CD4-positive, alpha-beta T cell (primary cell): ENCODE data around the gene MAP3K20. TPM values are rescaled to one million over a fixed set of nuclear protein-coding genes. Genes with fewer than 3 reads are reported as not detected.

ENCODE experiments used
- ATAC-seq: fragments of 200-7000 bp; cut with Tn5 transposase; one replicate; pipeline ENCODE4 v1.10.0; 2022; ENCODE audit warnings: mild to moderate bottlenecking; ENCODE audit not compliant: poor library complexity
- CTCF ChIA-PET: fragments of 350-600 bp; sonication (Branson Sonifier 250); formaldehyde crosslinking; loops from one replicate; lab custom pipeline; 2021; ENCODE audit warnings: antibody characterized with exemption, inconsistent platforms; lab: Charles Lee
- POLR2A ChIA-PET: fragments of 350-600 bp; sonication (Branson Sonifier 250); formaldehyde crosslinking; loops from one replicate; lab custom pipeline; 2021; ENCODE audit warnings: antibody characterized with exemption, inconsistent platforms; lab: Charles Lee
- DNase-seq, 14 experiments: peaks; one replicate each; pipeline ENCODE4 v3.0.0-alpha.2; 2013 to 2020; ENCODE audit warnings: mixed read lengths in 2 of 14
- H3K27ac ChIP-seq, 2 donors: one replicate each; pipeline versions ENCODE4 v1.5.1 to v1.7.0; 2013; ENCODE audit warnings: low read length in 2 of 2, low read depth in 1 of 2, mild to moderate bottlenecking in 1 of 2
- H3K27me3 ChIP-seq, 2 experiments: 1 replicate in 1 of 2; 2 replicates in 1 of 2; pipeline versions ENCODE4 v1.6.1 to v1.7.0; 2013; ENCODE audit warnings: low read length in 2 of 2, control low read depth in 1 of 2, mild to moderate bottlenecking in 1 of 2, moderate library complexity in 1 of 2; ENCODE audit not compliant: insufficient read depth in 2 of 2, control insufficient read depth in 1 of 2
- H3K36me3 ChIP-seq: one replicate; pipeline ENCODE4 v1.6.1; 2013; ENCODE audit warnings: low read length, control low read depth; ENCODE audit not compliant: insufficient read depth
- H3K4me1 ChIP-seq: one replicate; pipeline ENCODE4 v1.6.1; 2013; ENCODE audit warnings: low read length, control low read depth; ENCODE audit not compliant: insufficient read depth
- H3K4me3 ChIP-seq: one replicate; pipeline ENCODE4 v1.5.1; 2013; ENCODE audit warnings: mild to moderate bottlenecking, low read length, moderate library complexity
- H3K9me3 ChIP-seq, 2 experiments: 1 replicate in 1 of 2; 2 replicates in 1 of 2; pipeline versions ENCODE4 v1.6.1 to v1.7.0; 2013; ENCODE audit warnings: low read length in 2 of 2, mild to moderate bottlenecking in 2 of 2, control low read depth in 1 of 2, moderate library complexity in 1 of 2; ENCODE audit not compliant: control insufficient read depth in 1 of 2, insufficient read depth in 1 of 2
- H3K27ac Mint-ChIP-seq: one replicate; pipeline ENCODE4 v1.8.0; 2020; ENCODE audit warnings: mixed read lengths
- H3K27me3 Mint-ChIP-seq: one replicate; pipeline ENCODE4 v1.8.0; 2021; ENCODE audit warnings: mixed read lengths
- H3K36me3 Mint-ChIP-seq: one replicate; pipeline ENCODE4 v1.8.0; 2021; ENCODE audit warnings: low read depth, mixed read lengths
- H3K4me1 Mint-ChIP-seq: one replicate; pipeline ENCODE4 v1.8.0; 2021; ENCODE audit warnings: low read depth, mixed read lengths
- H3K4me3 Mint-ChIP-seq: one replicate; pipeline ENCODE4 v1.8.0; 2020; ENCODE audit warnings: mild to moderate bottlenecking, mixed read lengths
- H3K9me3 Mint-ChIP-seq: one replicate; pipeline ENCODE4 v1.8.0; 2020; ENCODE audit warnings: mixed read lengths
- intact Hi-C, 2 experiments: fragments of 100-400 bp; cut with DNase I in 1 of 2; cut with micrococcal nuclease in 1 of 2; formaldehyde crosslinking; loops; one replicate each; pipeline versions ENCODE4 v1.15.1 to v1.9.0; 2023 to 2025; cut with DNase I, micrococcal nuclease
- total RNA-seq, 174 experiments: library from RNA in 2 of 174; stranded (reverse) in 2 of 174; gene quantifications; one replicate each; pipeline ENCODE4 v1.2.3 and lab custom pipeline; 2021 to 2026
- TF ChIP-seq, protein P1 (sequence below): fragments of 200-600 bp; IDR thresholded peaks from one replicate; pipeline ENCODE4 v1.8.0; 2022; ENCODE audit warnings: antibody characterized with exemption, mild to moderate bottlenecking

The MAP3K20 gene
- total RNA-seq, 2 experiments from 2014 or later: 0.36 to 0.39 TPM

DNA sequence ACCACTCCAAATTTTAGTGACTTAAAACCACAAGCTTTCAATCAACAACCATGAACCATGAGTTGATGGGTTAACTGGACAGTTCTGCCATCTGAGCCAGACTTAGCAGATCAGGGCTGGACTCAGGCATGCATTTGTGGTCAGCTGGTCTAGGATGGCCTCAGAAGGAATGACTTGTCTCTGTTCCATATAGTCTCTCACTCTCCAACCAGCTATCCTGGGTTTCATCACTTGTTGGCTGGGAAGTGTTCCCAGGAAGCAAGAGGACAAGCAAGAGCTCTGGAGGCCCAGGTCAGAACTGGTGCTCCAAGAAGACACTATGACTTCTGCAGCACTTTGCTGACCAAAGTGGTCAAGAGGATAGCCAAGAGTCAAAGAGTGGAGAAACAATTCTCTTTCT, 17.5 kb upstream of the MAP3K20 start:
- Mint-ChIP-seq H3K4me1 (no peaks in the 10 kb centered on the region), H3K4me3 (no peak overlapping the region), H3K27me3 (peaks cover 10% of the 10 kb centered on the region), H3K27ac (no peak overlapping the region), H3K36me3 (no peaks in the 10 kb centered on the region), H3K9me3 (no peaks in the 10 kb centered on the region)
- intact Hi-C loops: no loop called here
- H3K27ac ChIP-seq: no peak overlapping the region
- ChIA-PET CTCF (interaction anchor here (0.6 kb wide), 1 partner anchor 1227 kb away, joined by 3 read pairs; no protein-coding TSS in a partner anchor), POLR2A (interaction anchor here (1.4 kb wide), 1 partner anchor 20 kb away, joined by 3 read pairs; no protein-coding TSS in a partner anchor)
- H3K9me3 ChIP-seq: no peaks in the 10 kb centered on the region
- peaks cover 0 to 2% of the 10 kb centered on the region in 2 experiments for H3K27me3 ChIP-seq
- H3K4me1 ChIP-seq: no peaks in the 10 kb centered on the region
- H3K36me3 ChIP-seq: no peaks in the 10 kb centered on the region
- DNase-seq (no peak), ATAC-seq (no peak)
- TF ChIP-seq, protein P1, sequence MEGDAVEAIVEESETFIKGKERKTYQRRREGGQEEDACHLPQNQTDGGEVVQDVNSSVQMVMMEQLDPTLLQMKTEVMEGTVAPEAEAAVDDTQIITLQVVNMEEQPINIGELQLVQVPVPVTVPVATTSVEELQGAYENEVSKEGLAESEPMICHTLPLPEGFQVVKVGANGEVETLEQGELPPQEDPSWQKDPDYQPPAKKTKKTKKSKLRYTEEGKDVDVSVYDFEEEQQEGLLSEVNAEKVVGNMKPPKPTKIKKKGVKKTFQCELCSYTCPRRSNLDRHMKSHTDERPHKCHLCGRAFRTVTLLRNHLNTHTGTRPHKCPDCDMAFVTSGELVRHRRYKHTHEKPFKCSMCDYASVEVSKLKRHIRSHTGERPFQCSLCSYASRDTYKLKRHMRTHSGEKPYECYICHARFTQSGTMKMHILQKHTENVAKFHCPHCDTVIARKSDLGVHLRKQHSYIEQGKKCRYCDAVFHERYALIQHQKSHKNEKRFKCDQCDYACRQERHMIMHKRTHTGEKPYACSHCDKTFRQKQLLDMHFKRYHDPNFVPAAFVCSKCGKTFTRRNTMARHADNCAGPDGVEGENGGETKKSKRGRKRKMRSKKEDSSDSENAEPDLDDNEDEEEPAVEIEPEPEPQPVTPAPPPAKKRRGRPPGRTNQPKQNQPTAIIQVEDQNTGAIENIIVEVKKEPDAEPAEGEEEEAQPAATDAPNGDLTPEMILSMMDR: no peak
- no peak overlapping the region for H3K4me3 ChIP-seq

DNA sequence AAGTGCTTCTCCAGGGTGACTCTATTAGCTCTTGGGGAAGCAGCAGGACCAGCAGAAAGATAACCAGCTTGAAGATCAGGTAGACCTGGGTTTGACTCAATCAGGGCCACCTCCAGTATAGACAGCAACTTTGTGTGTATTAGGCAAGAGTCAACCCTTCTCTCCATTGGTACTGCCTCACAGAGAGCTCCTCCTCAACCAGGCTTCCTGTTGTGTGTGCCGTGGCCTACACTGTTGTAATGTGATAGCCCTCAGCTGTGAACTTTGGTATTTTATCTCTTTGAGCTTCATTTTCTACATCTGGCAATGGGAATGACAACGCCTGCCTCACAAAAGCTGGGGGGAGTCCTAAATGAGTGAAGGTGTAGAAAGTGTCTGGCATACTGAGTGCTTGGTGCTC, 17.0 kb upstream of the MAP3K20 start:
- Mint-ChIP-seq H3K27ac (no peak overlapping the region), H3K4me1 (no peaks in the 10 kb centered on the region), H3K36me3 (no peaks in the 10 kb centered on the region), H3K9me3 (no peaks in the 10 kb centered on the region), H3K27me3 (peaks cover 5% of the 10 kb centered on the region), H3K4me3 (no peak overlapping the region)
- no peaks in the 10 kb centered on the region for H3K4me1 ChIP-seq
- H3K9me3 ChIP-seq: no peaks in the 10 kb centered on the region
- peaks cover 0 to 2% of the 10 kb centered on the region in 2 experiments for H3K27me3 ChIP-seq
- no peak for ATAC-seq
- no peak overlapping the region for H3K27ac ChIP-seq
- POLR2A ChIA-PET: no interaction called here
- H3K36me3 ChIP-seq: no peaks in the 10 kb centered on the region
- TF ChIP-seq, protein P1: no peak
- no peak for DNase-seq
- H3K4me3 ChIP-seq: no peak overlapping the region
- CTCF ChIA-PET: interaction anchor here (0.6 kb wide), 1 partner anchor 1227 kb away, joined by 3 read pairs; no protein-coding TSS in a partner anchor
- intact Hi-C loops: no loop called here

DNA sequence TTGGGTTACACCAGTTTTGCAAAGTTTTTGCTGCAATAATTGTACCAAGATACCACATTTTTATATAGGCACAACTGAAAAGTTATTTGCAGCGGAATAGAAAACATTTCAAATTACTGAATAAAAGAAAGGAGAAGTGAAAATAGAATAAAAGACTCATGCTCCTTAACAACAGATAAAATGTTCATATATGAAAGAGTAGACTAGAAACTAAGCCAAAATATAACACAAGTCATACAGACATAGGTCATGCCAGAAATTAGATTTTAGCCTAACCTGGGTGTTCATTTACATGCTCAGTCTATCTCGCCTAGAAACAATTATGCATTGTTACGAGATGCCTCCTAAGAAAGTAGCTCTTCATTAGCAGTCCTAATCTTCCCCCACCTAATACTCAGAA, 16.4 kb upstream of the MAP3K20 start:
- Histone ChIP-seq H3K4me3 (no peak overlapping the region), H3K9me3 (no peaks in the 10 kb centered on the region), H3K4me1 (no peaks in the 10 kb centered on the region), H3K36me3 (no peaks in the 10 kb centered on the region), H3K27ac (no peak overlapping the region), H3K27me3 (peaks cover 2 to 4% of the 10 kb centered on the region in 2 experiments)
- H3K36me3 Mint-ChIP-seq: no peaks in the 10 kb centered on the region
- no peaks in the 10 kb centered on the region for H3K4me1 Mint-ChIP-seq
- H3K4me3 Mint-ChIP-seq: no peak overlapping the region
- peaks cover 11% of the 10 kb centered on the region for H3K27me3 Mint-ChIP-seq
- no peak for DNase-seq
- POLR2A ChIA-PET: no interaction called here
- H3K9me3 Mint-ChIP-seq: no peaks in the 10 kb centered on the region
- TF ChIP-seq, protein P1: no peak
- CTCF ChIA-PET: no interaction called here
- intact Hi-C loops: no loop called here
- no peak for ATAC-seq
- no peak overlapping the region for H3K27ac Mint-ChIP-seq
